ENCODE data around the gene UBE2Q1.

GRCh38 chr1:154603317-154603716 is 44.9 kb upstream of the UBE2Q1 start:
- TF ChIP-seq POLR2AphosphoS5 (IDR thresholded peaks at IDR 0.05) = no peak
- TF ChIP-seq, protein P1, sequence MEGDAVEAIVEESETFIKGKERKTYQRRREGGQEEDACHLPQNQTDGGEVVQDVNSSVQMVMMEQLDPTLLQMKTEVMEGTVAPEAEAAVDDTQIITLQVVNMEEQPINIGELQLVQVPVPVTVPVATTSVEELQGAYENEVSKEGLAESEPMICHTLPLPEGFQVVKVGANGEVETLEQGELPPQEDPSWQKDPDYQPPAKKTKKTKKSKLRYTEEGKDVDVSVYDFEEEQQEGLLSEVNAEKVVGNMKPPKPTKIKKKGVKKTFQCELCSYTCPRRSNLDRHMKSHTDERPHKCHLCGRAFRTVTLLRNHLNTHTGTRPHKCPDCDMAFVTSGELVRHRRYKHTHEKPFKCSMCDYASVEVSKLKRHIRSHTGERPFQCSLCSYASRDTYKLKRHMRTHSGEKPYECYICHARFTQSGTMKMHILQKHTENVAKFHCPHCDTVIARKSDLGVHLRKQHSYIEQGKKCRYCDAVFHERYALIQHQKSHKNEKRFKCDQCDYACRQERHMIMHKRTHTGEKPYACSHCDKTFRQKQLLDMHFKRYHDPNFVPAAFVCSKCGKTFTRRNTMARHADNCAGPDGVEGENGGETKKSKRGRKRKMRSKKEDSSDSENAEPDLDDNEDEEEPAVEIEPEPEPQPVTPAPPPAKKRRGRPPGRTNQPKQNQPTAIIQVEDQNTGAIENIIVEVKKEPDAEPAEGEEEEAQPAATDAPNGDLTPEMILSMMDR (IDR thresholded peaks at IDR 0.05) = no peak
- no peak for TF ChIP-seq POLR2A (IDR thresholded peaks at IDR 0.05)

Data from suprapubic skin (tissue), 4 donors.